Kidney (tissue), 14 donors: Measurements from ENCODE around the gene CYP2S1. TPM values are rescaled to one million over a fixed set of nuclear protein-coding genes. Genes with fewer than 3 reads are reported as not detected.

ENCODE experiments used
- DNase-seq, 5 donors: peaks; one replicate each; pipeline ENCODE4 v3.0.0-alpha.2; 2013 to 2020
- FAIRE-seq: peaks from 2 replicates; lab custom pipeline; 2012; peaks lifted over from hg19 to GRCh38; lab: Jason Lieb, UNC
- H3K27ac ChIP-seq, 2 donors: one replicate each; pipeline ENCODE4 v1.7.0; 2013; ENCODE audit warnings: low read depth in 2 of 2, low read length in 2 of 2, inconsistent platforms in 1 of 2
- H3K27me3 ChIP-seq: one replicate; pipeline ENCODE4 v1.7.1; 2013; ENCODE audit warnings: low read length, inconsistent platforms; ENCODE audit not compliant: control insufficient read depth, insufficient read depth
- H3K36me3 ChIP-seq, 3 donors: one replicate each; pipeline versions ENCODE4 v1.7.0 to v1.7.1; 2013; ENCODE audit warnings: low read length in 3 of 3, control low read depth in 1 of 3, inconsistent platforms in 1 of 3; ENCODE audit not compliant: insufficient read depth in 3 of 3, control insufficient read depth in 2 of 3
- H3K4me1 ChIP-seq, 3 donors: one replicate each; pipeline versions ENCODE4 v1.7.0 to v1.7.1; 2013; ENCODE audit warnings: low read length in 3 of 3, inconsistent platforms in 1 of 3, low read depth in 1 of 3; ENCODE audit not compliant: control insufficient read depth in 2 of 3, insufficient read depth in 2 of 3
- H3K4me3 ChIP-seq, 3 donors: one replicate each; pipeline versions ENCODE4 v1.7.0 to v1.8.1; 2013; ENCODE audit warnings: low read length in 3 of 3, control low read depth in 1 of 3, inconsistent platforms in 1 of 3
- H3K9ac ChIP-seq, 3 donors: one replicate each; pipeline versions ENCODE4 v1.7.0 to v1.7.1; 2013; ENCODE audit warnings: low read length in 3 of 3, control low read depth in 1 of 3, inconsistent platforms in 1 of 3
- H3K9me3 ChIP-seq, 3 donors: one replicate each; pipeline versions ENCODE4 v1.7.0 to v1.7.1; 2013; ENCODE audit warnings: low read length in 3 of 3, control low read depth in 1 of 3, inconsistent platforms in 1 of 3; ENCODE audit not compliant: control insufficient read depth in 2 of 3, insufficient read depth in 1 of 3
- CTCF ChIP-seq: IDR thresholded peaks from 3 replicates; pipeline ENCODE4 v1.5.1; 2012; ENCODE audit warnings: mild to moderate bottlenecking, moderate library complexity, borderline replicate concordance; ENCODE audit not compliant: insufficient read depth; ENCODE audit errors: extremely low read depth
- intact Hi-C: fragments of 100-400 bp; cut with DNase I; formaldehyde crosslinking; loops from one replicate; pipeline ENCODE4 v1.11.1; 2022
- polyA plus RNA-seq: library from polyadenylated mRNA; stranded (reverse); fragments of 350-450 nt; fragmentation: Illumina TruSeq; extraction: RNeasy Lipid Tissue Mini Kit (QIAGEN cat#74804); gene quantifications from one replicate; pipeline ENCODE4 v1.2.3, GENCODE V29; 2014; ENCODE audit warnings: low read depth, low replicate concordance; ENCODE audit not compliant: insufficient read depth
- total RNA-seq: library from RNA; stranded (reverse); fragmentation: NEBNext Ultra II Directional; extraction: Animal tissue kit (Norgen Biotek cat#: 25700); gene quantifications from one replicate; pipeline ENCODE4 v1.2.1, GENCODE V29; 2021
- donor health status: control.
- donor health status: control.
- donor health status: control.
- donor health status: control.
- donor health status: control.
- donor health status: DM: yes; HTN: yes; CAD: no.
- donor health status: Normal renal cell carcinoma (clear cell type).

CYP2S1 gene
- total and polyA plus RNA-seq, 2 donors from 2014 or later, result 0.97 to 2.0 TPM

GRCh38 chr19:41220811-41221210 is 27.8 kb downstream of the CYP2S1 start:
- DNase-seq (no peak), FAIRE-seq (no peak)
- intact Hi-C loops, result no loop called here
- Histone ChIP-seq H3K36me3 (no peaks in the 10 kb centered on the region), H3K27ac (peak overlapping the region; percentile 74 to 81), H3K4me3 (peak overlapping the region in 1 of 3 donors; percentile 59), H3K9ac (no peak overlapping the region), H3K27me3 (no peaks in the 10 kb centered on the region), H3K9me3 (no peaks in the 10 kb centered on the region), H3K4me1 (peaks cover 0 to 2% (median 0%) of the 10 kb centered on the region in 3 donors)
- no peak for TF ChIP-seq CTCF

- intact Hi-C loops, result no loop called here
- H3K27ac ChIP-seq, result peak overlapping the region in 1 of 2 donors; percentile 74
- H3K4me3 ChIP-seq, result no peak overlapping the region
- FAIRE-seq, result no peak
- no peaks in the 10 kb centered on the region for H3K27me3 ChIP-seq
- H3K9me3 ChIP-seq, result no peaks in the 10 kb centered on the region
- DNase-seq, result no peak
- H3K36me3 ChIP-seq, result no peaks in the 10 kb centered on the region
- H3K4me1 ChIP-seq, result peaks cover 0 to 6% (median 2%) of the 10 kb centered on the region in 3 donors
- TF ChIP-seq CTCF, result no peak
- H3K9ac ChIP-seq, result no peak overlapping the region
Measured at GRCh38 chr19:41221514-41222205, 28.6 kb downstream of the CYP2S1 start.

- FAIRE-seq (no peak), DNase-seq (no peak)
- no peaks in the 10 kb centered on the region for H3K27me3 ChIP-seq
- no peak overlapping the region for H3K4me3 ChIP-seq
- peaks cover 0 to 9% (median 5%) of the 10 kb centered on the region in 3 donors for H3K4me1 ChIP-seq
- no peak overlapping the region for H3K9ac ChIP-seq
- H3K9me3 ChIP-seq, result no peaks in the 10 kb centered on the region
- H3K27ac ChIP-seq, result peak overlapping the region in 1 of 2 donors; percentile 14
- no peaks in the 10 kb centered on the region for H3K36me3 ChIP-seq
- TF ChIP-seq CTCF, result no peak
- intact Hi-C loops, result no loop called here
Measured at GRCh38 chr19:41222240-41222639, 29.2 kb downstream of the CYP2S1 start.
